ACC112 (cell line): ENCODE results near the gene TOX2.

Source experiments
- H2AFZ ChIP-seq: fragments of 200-600 bp; sonication (generic); one replicate; pipeline ENCODE4 v1.6.0; 2017; ENCODE audit warnings: antibody characterized with exemption, low read length; ENCODE audit not compliant: unreplicated experiment
- H3K27ac ChIP-seq: fragments of 200-600 bp; sonication (generic); 2 replicates; pipeline ENCODE4 v1.5.1; 2014; ENCODE audit warnings: low read depth, mild to moderate bottlenecking, antibody characterized with exemption, low read length, moderate library complexity
- H3K27me3 ChIP-seq: fragments of 200-600 bp; sonication (generic); 2 replicates; pipeline ENCODE4 v1.6.1; 2014; ENCODE audit warnings: mild to moderate bottlenecking, antibody characterized with exemption, low read length, moderate library complexity, mixed read lengths; ENCODE audit not compliant: insufficient read depth
- H3K36me3 ChIP-seq: fragments of 200-600 bp; sonication (generic); 2 replicates; pipeline ENCODE4 v1.6.1; 2016; ENCODE audit warnings: mild to moderate bottlenecking, antibody characterized with exemption, low read length, moderate library complexity, mixed read lengths; ENCODE audit not compliant: insufficient read depth
- H3K4me1 ChIP-seq: fragments of 200-600 bp; sonication (generic); one replicate; pipeline ENCODE4 v1.6.1; 2016; ENCODE audit warnings: low read length, mixed read lengths; ENCODE audit not compliant: insufficient read depth, unreplicated experiment, control insufficient read depth
- H3K4me3 ChIP-seq: fragments of 200-600 bp; sonication (generic); 2 replicates; pipeline ENCODE4 v1.5.1; 2014; ENCODE audit warnings: mild to moderate bottlenecking, low read depth, low read length
- H3K79me2 ChIP-seq: fragments of 200-600 bp; sonication (generic); one replicate; pipeline ENCODE4 v1.6.0; 2016; ENCODE audit warnings: low read length; ENCODE audit not compliant: control insufficient read depth, unreplicated experiment, insufficient read depth

Gene TOX2

DNA sequence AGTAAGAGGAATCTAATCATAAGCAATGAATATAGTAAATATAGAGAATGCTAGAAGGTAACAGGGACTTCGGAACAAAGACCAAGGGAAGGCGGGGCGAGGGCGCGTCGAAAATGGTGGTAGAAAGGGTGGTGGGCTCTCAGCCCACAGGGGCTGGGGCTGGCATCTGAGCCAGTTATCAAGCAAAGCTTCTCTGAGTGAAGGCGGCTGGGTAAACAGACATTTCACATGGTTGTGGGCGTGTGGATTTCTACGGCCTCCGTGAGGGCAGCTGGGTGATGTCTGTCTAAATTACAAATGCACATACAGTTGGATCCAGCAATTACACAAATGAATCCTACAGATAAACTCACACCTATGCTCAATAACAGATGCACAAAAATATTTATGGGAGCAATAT lies 56.6 kb downstream of the TOX2 start:
- H3K27me3 ChIP-seq: no peaks in the 10 kb centered on the region
- no peaks in the 10 kb centered on the region for H3K36me3 ChIP-seq
- no peak overlapping the region for H2AFZ ChIP-seq
- H3K4me3 ChIP-seq: no peak overlapping the region
- H3K27ac ChIP-seq: no peak overlapping the region
- no peaks in the 10 kb centered on the region for H3K79me2 ChIP-seq
- peaks cover 13% of the 10 kb centered on the region for H3K4me1 ChIP-seq

DNA sequence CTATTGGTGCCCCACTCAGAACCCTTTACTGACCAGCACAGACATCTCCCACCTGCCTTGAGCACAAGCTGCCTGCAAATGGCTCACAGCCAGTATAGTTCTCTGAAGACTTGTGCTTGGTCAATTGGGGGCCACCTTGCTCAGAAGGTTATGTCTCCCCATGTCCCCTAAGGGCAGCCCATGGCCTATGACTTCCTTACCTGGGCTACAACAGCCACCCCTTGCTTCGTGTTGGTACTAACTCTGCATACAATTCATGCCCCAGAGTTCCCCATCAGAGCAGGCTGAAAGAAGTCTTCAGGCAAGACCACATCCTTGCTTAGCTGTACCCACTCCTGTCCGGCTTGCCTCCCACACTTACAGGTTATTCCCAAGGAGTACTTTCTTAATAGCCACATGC lies 57.4 kb downstream of the TOX2 start:
- Histone ChIP-seq H3K27ac (no peak overlapping the region), H3K27me3 (no peaks in the 10 kb centered on the region), H3K79me2 (no peaks in the 10 kb centered on the region), H3K36me3 (no peaks in the 10 kb centered on the region), H3K4me1 (peaks cover 13% of the 10 kb centered on the region), H3K4me3 (no peak overlapping the region), H2AFZ (no peak overlapping the region)

DNA sequence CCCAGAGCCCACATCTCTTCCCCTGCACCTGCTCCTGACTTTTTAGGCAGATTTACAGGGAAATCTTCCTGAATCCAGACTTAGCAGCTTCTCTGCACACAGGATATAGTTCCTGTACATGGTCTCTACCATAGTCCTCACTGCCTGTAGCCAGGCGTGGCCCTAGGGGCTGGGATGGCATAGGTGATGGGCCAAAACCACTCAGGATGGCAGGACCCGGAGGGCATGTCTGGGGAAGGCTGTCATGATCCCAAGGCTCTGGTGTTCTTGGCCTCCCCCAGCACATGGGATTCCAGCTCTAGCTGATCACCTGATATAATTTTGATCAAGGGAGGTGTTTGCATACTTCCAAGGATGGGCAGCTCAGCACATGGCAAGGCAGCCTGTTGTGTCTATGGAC lies 58.0 kb downstream of the TOX2 start:
- H3K36me3 ChIP-seq: no peaks in the 10 kb centered on the region
- no peak overlapping the region for H3K27ac ChIP-seq
- no peak overlapping the region for H2AFZ ChIP-seq
- no peak overlapping the region for H3K4me3 ChIP-seq
- H3K27me3 ChIP-seq: no peaks in the 10 kb centered on the region
- no peaks in the 10 kb centered on the region for H3K79me2 ChIP-seq
- H3K4me1 ChIP-seq: peaks cover 13% of the 10 kb centered on the region

DNA sequence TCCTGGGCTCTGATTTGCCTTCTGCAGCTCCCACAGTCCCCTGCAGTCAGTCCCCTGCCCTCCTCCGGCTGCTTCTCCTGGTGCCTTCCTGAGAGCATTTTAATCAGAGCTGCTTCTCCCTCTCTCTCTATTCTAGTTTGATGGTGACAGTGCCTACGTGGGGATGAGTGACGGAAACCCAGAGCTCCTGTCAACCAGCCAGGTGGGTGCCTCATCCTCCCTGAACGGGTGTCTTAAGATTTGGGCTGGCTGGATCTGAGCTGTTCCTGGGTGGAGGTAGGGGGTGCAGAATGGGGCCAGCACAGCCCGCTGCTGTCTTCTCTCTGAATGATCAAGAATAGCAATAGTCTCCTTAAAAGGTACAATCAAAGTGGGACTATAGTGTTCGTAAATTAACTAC lies 58.6 kb downstream of the TOX2 start:
- H2AFZ ChIP-seq: no peak overlapping the region
- H3K4me1 ChIP-seq: peaks cover 13% of the 10 kb centered on the region
- peaks cover 3% of the 10 kb centered on the region; the same call in 1 of the 2 replicates for H3K27me3 ChIP-seq
- no peaks in the 10 kb centered on the region for H3K79me2 ChIP-seq
- no peak overlapping the region for H3K27ac ChIP-seq
- no peaks in the 10 kb centered on the region for H3K36me3 ChIP-seq
- no peak overlapping the region for H3K4me3 ChIP-seq

DNA sequence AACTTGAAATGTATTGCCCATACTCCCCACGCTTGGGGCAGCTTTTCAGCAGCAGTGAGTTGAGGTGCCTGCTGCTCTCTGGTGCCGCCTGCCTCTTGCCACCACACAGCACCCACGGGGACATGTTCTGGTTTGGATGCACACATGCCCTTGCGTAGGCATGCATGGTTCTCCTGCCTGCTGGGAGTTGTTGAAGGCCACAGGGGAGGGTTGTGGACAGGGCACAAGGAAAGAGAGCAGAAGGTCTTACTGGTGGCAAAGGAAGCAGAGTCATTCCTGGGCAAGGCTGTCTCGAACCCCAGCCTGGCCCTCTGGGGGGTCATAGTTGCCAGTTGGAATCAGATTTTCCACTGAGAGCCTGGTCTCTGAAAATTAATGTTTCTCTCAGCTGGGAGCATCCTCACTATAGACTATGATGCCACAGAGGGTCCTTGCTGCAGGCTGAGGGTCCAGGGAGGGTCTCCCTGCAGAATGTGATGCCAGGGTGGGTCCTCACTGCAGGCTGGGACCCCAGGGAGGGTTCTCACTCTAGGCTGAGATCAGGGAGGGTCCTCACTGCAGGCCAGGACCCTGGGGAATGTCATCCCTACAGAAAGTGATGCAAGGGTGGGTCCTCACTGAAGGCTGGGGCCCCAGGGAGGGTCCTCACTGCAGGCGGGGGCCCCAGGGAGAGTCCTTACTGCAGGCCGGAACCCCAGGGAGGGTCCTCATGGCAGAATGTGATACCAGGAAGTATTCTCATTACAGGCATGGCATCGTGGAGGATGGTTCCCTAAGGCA lies 59.2 kb downstream of the TOX2 start:
- H2AFZ ChIP-seq: no peak overlapping the region
- H3K79me2 ChIP-seq: no peaks in the 10 kb centered on the region
- H3K4me3 ChIP-seq: no peak overlapping the region
- peaks cover 13% of the 10 kb centered on the region for H3K4me1 ChIP-seq
- H3K27ac ChIP-seq: no peak overlapping the region
- no peaks in the 10 kb centered on the region for H3K36me3 ChIP-seq
- H3K27me3 ChIP-seq: peaks cover 6% of the 10 kb centered on the region; the same call in 1 of the 2 replicates

DNA sequence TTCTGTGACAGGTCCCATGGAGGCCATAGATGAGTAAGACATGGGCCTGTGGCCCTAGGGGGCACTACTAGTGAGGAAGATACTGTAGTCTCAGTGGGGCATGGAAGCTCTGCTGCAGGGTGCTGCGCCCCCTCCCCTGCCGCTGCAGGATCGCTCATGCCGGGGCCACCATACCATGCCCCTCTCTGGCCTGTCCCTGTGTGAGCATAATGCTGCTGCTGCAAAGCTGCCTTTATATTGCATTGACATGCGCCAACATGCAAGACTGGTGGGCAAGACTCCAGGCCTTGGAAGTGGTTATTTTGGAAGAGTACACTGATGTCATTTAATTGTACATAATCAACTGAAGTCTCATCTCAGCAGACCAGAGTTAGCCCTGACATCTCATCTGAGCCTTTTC lies 60.0 kb downstream of the TOX2 start:
- peaks cover 9% of the 10 kb centered on the region; the same call in 1 of the 2 replicates for H3K27me3 ChIP-seq
- peaks cover 13% of the 10 kb centered on the region for H3K4me1 ChIP-seq
- no peaks in the 10 kb centered on the region for H3K36me3 ChIP-seq
- peak overlapping the region; percentile 64 for H3K27ac ChIP-seq
- H3K4me3 ChIP-seq: no peak overlapping the region
- no peak overlapping the region for H2AFZ ChIP-seq
- no peaks in the 10 kb centered on the region for H3K79me2 ChIP-seq

DNA sequence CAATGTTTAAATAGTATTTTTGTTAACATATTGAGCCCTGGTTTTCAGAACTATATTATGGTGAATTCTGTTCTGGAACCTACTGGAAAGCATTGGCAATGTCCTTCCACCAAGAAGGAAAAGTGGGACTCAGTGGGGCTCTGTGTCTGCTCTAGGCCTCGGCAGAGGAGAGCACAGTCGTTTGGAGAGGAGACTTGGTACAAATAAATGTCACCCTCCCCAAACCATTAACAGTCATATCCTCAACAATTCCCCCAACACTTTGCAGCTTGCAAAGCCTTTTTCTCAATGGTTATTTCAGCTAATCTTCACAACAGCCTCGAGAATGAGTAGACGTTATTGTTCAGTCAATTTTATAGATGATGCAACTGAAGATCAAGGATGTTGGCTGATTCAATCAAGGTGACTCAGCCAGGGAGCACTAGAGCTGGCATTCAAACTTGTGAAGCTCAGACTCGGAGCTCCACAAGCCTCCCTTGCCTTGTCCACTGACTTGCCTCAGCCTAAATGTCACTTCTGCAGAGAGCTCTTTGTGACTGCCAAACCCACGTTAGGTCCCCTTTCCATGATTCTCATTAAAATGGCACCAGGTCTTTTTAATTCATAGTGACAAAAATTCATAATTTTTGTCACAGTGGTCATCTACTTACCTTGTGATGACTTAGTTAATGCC lies 60.6 kb downstream of the TOX2 start:
- Histone ChIP-seq H3K36me3 (no peaks in the 10 kb centered on the region), H3K27me3 (peaks cover 9% of the 10 kb centered on the region; the same call in 1 of the 2 replicates), H2AFZ (no peak overlapping the region), H3K4me1 (peaks cover 13% of the 10 kb centered on the region), H3K4me3 (no peak overlapping the region), H3K79me2 (no peaks in the 10 kb centered on the region), H3K27ac (peak overlapping the region; percentile 64)

DNA sequence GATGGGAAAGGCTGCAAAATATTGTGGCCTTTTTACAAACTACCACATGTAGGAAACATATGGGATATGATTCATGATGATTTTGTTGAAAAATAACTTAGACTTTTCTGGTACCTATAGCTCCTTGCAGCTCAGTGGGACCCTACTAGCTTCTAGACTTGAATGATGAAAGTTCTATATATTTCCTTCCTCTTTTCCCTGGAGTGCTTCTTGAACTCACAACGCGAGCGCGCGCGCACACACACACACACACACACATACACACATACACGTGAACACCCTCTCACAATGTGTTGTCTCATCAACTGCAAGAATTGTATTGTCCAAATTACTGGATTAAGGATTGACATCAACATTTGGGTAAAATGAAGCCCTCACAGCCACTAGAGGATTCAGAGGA lies 61.9 kb downstream of the TOX2 start:
- Histone ChIP-seq H3K27ac (no peak overlapping the region), H3K4me1 (peaks cover 13% of the 10 kb centered on the region), H3K79me2 (no peaks in the 10 kb centered on the region)

DNA sequence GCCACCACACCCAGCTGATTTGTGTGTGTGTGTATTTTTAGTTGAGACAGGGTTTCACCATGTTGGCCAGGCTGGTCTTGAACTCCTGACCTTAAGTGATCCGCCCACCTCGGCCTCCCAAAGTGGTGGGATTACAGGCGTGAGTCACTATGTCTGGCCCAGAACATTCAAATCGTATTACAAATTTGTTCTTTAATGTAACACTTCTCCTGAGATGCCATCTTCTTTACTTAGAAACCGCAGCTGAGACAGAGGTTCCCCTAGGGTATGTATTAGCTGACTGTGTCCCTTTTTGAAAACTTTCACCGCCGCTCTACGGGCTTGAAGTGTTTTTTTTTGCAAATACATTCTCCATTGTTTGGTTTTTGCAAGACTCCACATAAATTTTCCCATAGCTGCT lies 62.6 kb downstream of the TOX2 start:
- H3K27me3 ChIP-seq: peaks cover 9% of the 10 kb centered on the region; the same call in 1 of the 2 replicates
- no peaks in the 10 kb centered on the region for H3K36me3 ChIP-seq
- H3K4me3 ChIP-seq: no peak overlapping the region
- H3K27ac ChIP-seq: no peak overlapping the region
- peaks cover 13% of the 10 kb centered on the region for H3K4me1 ChIP-seq
- no peak overlapping the region for H2AFZ ChIP-seq
- no peaks in the 10 kb centered on the region for H3K79me2 ChIP-seq

More for the DNA sequence above, 61.9 kb downstream of the TOX2 start:
- peaks cover 9% of the 10 kb centered on the region; the same call in 1 of the 2 replicates for H3K27me3 ChIP-seq
- H3K36me3 ChIP-seq: no peaks in the 10 kb centered on the region
- H3K4me3 ChIP-seq: no peak overlapping the region
- H2AFZ ChIP-seq: no peak overlapping the region

DNA sequence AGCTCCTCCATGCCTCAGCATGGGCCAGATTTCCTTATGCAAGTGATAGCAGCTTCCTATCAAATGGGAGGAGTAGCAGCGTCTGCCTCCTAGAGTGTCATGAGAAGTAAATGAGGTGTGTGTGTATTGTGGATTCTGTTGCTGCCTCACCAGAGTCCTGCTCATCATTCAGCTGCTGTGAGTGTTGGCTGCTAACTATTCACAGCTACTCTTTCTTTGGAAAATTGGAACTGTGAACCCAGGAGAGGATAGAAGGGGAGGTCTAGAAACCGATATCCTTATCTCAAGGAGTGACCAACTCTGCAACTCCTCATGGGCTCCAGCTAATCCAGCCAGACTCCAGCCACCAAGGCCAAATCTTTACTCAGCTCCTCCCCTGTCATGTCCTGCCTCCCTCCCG lies 63.3 kb downstream of the TOX2 start:
- no peak overlapping the region for H2AFZ ChIP-seq
- no peak overlapping the region for H3K4me3 ChIP-seq
- no peak overlapping the region for H3K27ac ChIP-seq
- H3K27me3 ChIP-seq: peaks cover 9% of the 10 kb centered on the region; the same call in 1 of the 2 replicates
- H3K79me2 ChIP-seq: no peaks in the 10 kb centered on the region
- H3K36me3 ChIP-seq: no peaks in the 10 kb centered on the region
- H3K4me1 ChIP-seq: peaks cover 13% of the 10 kb centered on the region
